GM19239 (cell line): Measurements from ENCODE around the gene PLXNA1.

Experiments
- DNase-seq: peaks from one replicate; pipeline ENCODE4 v3.0.0; 2011; ENCODE audit warnings: low spot score; ENCODE audit not compliant: insufficient read length
- FAIRE-seq: peaks from 2 replicates; lab custom pipeline; 2011; peaks lifted over from hg19 to GRCh38; lab: Jason Lieb, UNC

PLXNA1 gene

DNA sequence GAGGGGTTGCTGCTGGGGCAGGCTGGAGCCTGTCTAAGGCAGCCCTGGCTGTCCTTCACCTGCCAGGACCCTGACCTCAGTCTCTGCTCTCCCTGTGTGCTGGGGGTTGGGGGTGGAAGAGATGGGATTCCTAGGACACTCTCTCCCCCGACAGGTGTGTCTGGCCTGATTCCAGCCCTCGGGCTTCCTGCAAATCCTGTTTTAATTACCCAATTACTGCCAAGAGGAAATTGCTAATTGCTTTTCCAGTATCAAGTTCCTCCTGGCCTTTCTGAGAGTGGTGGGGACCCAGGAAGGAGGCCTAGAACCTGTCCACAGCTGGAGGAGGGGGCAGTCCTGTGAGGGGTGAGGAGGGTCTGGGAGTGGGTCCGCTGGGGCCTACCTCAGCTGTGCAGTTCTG is 15.8 kb downstream of the PLXNA1 start:
- DNase-seq (no peak), FAIRE-seq (no peak)

DNA sequence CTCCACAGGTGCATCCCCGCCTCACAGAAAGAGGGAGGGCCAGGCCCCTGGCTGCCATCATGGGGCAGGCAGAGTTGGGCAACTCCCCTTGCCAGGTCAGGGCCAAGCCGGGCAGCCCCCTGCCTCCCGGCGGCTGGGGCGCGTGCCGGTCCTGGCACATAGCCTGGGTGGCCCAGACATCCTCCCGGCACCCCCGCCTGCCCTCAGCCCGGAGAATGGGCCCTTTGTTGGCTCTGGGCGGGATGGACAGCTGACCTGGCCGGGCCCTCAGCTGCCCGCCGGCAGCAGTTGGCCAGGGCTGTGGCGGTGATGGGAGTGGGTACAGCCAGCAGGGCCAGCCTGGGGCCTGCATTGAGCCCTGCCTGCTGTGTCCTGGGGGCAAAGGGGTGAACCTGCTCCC is 16.5 kb downstream of the PLXNA1 start:
- FAIRE-seq (no peak), DNase-seq (no peak)

DNA sequence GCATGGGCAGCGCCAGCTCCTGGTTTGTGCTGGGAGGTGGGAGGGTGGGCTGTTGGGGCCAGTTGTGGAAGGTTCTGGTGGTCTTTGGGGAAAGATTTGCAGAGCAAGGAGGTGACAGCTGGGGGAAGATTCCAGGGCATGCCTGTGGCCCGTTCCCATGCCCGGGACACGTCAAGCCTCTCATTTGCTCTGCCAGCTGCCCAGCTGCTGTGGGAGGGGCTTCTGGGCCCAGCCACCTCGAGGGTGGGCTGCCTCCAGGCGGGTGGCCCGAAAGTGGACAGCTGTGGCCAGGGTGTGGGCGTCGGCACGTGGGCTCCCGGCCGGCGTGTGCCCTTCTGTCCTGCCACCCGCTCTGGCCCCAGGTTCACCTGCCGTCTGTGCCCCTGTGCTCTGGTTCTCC is 17.2 kb downstream of the PLXNA1 start:
- DNase-seq, result no peak
- FAIRE-seq, result no peak

DNA sequence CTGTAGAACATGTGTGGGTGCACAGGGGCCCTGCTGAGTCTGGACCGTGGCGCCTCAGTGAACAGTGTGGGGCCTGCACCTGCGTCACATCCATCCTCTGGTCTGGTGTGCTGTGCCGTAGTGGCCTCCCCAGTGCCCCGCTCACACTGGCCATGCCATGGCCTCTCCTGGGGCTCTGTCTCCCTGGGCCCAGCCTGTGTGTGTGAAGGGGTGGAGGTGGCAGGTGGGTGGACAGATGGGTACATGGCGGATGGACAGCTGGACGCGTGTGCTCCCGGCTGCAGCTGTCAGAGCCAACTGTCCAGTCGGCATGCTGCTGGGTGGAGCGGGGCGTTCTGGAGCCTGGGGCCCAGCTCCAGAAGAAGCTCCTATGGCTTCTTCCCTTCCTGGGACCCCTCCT is 17.8 kb downstream of the PLXNA1 start:
- DNase-seq (no peak), FAIRE-seq (no peak)

DNA sequence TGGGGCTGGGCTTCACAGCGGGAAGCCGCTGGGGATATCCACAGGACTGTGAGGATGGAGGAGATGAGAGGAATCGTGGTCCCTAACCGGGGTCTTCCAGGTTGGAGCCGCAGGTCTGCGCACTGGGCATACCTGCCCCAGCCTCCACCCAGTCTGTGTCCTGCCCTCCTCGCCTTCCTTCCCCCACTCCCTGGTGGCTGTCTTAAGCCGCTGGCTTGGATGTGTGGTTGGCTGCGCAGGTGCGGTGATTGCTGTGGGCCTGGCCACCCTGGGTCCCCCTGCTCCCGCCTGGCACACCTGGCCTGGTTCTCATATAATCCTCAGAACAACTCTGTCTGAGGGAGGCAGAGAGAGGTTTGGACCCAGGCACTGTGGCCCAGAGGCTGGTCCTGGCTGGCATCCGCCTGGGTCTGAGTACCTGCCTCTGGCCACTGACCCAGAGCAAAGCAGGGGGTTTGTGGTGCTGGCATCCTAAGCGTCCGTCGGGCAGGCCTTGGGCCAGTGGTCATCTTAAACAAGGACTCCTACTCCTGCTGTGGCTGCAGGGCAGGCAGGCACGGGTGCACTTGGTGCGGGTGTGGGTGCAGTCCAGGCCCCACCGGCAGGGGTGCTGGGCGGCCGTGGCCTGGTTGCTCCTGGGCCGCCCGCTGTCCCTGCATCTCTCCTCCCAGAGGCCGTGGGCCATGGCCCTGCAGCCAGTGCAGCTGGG is 18.7 kb downstream of the PLXNA1 start:
- no peak for DNase-seq
- FAIRE-seq, result no peak

DNA sequence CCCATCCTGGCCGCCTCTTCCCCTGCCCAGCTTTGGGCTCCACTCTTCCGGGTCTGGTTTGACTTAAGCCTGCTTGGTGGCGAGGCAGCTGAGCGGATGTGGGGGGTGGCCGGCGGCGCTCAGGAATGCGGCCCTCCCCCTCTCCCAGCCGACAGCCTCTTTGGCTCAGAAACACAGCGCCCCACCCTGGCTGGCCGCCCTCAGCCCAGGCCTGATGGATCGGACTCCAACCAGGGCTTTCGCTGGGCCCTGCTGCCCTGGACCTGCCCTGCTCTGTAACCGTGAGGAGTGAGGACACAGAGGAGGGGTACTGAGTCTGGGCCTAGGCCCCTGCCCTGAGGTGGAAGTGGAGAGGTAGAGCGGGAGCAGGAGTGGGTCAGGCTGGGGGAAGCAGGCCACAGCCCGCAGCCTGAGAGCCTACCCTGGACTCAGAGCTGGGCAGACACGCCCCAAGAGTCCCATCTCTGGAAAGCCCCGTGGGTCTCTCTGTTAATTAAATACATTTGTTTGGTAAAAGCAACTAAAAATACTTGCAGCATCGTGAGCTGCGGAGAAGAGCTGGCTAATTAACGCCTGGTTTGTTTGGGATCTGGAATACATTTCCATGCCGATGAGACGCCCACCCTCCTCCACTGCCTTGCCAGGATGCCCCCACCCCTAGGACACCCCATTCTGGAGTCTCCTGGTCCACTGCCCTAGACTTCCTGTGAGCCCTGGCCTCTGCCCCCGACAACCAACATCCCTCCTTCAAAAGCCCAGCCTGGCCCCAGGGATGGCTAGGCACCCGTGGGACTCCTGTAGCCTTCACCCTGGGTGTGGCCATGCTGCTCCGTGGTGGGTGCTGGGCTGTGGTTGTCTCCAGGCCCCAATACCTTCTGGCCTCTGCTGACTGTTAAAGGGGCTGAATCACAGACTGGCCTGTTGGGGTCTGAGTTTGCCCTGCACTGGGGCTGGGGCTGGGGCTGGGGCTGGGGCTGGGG is 19.6 kb downstream of the PLXNA1 start:
- no peak for DNase-seq
- no peak for FAIRE-seq

DNA sequence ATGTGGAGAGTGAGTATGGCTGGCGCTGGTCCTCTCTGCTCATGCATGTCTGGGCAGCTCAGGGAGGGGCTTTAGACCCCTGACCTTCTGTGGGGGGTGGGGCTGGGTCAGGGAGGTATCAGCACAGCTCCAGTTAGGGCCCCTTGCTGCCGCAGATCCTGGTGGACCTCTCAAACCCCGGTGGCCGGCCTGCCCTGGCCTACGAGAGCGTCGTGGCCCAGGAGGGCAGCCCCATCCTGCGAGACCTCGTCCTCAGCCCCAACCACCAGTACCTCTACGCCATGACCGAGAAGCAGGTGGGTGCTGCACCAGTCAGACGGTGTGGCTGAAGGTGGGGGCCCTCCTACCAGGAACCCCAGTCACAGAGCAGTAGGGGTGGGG is 20.2 kb downstream of the PLXNA1 start:
- FAIRE-seq, result no peak
- DNase-seq, result no peak

DNA sequence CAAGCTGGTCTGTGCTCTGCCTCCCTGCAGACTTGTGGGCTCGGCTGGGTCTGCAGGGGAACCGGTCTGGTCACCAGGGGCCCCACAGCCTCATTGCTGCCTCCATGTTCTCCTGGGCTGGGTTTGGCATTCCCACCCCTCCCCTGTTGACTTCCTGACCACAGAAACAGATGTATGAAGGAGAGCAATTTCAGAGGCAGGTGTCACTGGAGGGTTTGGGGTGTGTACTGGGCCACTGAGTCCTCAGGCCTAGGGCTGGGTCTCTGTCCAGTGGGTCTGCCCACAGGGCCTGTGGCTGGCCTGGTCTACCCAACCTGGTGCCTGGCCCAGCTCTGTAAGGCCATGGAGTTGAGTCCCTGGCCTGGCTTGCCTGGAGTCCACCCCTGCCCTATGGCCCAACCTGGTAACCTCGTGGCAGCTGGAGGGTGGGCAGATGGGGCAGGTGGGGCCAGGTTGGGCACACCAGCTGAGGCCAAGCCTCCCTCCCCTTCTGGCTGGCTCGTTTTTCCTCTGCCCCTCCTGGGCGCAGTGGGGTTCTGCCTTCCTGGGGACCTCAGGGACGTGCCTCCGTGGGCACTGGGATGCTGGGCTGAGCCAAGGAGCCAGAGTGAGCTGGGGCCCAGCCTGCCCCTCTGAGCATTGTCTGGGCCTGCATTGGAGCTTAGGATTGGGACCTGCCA is 20.8 kb downstream of the PLXNA1 start:
- DNase-seq, result no peak
- FAIRE-seq, result no peak

DNA sequence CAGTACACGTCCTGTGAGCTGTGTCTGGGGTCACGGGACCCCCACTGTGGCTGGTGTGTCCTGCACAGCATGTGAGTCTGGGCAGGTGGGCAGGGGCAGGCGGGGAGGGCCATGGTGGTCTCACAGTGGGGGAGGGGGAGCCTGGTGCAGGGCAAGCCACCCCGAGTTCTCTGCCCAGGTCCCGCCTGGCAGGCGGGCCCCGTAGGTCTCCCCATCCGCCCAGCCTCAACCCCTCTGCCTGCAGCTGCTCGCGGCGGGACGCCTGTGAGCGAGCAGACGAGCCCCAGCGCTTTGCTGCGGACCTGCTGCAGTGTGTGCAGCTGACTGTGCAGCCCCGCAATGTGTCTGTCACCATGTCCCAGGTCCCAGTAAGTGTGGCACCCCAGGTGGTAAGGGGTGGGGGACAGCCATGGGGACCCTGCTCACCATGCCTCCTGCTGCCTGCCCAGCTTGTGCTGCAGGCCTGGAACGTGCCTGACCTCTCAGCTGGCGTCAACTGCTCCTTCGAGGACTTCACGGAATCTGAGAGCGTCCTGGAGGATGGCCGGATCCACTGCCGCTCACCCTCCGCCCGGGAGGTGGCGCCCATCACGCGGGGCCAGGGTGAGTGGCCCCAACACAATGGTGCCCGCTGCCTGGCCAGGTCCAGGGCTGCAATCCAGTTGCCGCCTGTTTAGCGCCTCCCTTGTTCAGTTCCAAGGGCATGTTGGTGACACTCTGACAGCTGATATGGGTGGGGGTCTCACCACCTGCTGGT is 21.9 kb downstream of the PLXNA1 start:
- no peak for FAIRE-seq

DNA sequence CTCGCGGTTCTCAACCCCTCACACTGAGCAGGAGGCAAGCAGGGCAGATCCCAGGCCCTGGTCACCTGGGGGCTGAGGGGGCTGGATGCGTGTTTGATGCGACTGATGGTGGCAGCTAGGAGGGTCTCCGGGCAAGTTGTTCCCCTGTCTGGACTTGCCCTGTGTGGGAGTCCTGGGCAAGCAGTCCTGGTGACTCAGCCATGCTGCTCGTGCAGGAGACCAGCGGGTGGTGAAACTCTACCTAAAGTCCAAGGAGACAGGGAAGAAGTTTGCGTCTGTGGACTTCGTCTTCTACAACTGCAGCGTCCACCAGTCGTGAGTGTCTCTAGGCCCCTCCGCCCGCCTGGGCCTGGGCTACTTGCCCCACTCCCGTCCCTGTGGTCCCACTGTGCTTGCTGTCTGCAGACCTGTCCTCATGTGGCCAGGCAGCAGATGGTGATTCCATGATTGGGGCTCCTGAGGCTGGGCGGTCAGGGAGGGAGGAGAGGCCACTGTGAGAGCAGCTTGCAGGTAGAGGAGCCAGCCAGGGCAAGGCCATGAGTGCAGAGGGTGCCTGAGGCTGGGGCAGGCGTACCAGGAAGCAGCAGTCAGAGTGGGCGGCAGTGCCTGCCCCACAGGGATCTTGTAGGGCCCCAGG is 23.1 kb downstream of the PLXNA1 start:
- DNase-seq (no peak), FAIRE-seq (no peak)

More for the DNA sequence above, 21.9 kb downstream of the PLXNA1 start:
- DNase-seq, result no peak

DNA sequence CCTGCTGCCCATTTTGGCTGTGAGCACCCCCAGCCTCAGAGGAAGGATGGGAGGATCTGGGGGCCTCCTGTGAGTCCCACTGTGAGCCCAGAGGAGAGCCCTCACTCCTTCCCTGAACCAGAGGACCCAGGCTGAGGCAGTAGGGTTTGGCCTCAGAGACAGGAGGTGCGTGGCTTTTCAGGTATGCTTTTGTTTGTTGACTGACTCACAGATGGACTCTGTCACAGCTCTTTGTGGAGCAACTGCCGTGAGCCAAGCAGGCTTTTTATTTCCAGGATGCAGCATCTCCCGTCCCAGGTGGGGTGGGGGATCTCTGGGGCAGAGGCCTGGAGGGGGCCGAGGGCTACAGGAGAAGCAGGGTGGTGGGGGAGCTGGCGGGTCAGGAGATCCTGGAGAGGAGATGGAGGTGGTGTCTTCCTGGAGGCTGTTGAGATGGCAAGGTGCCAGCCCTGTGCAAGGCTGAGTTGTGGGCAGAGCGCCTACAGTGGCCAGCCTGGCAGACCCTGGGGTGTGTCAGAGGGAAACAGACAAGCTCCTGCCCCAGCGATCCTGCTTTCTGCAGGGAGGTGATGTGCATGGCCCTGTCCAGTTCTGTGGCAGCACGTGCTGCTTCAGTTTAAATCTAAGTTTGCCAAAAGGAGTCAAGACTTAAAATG is 24.0 kb downstream of the PLXNA1 start:
- no peak for DNase-seq
- FAIRE-seq, result no peak

DNA sequence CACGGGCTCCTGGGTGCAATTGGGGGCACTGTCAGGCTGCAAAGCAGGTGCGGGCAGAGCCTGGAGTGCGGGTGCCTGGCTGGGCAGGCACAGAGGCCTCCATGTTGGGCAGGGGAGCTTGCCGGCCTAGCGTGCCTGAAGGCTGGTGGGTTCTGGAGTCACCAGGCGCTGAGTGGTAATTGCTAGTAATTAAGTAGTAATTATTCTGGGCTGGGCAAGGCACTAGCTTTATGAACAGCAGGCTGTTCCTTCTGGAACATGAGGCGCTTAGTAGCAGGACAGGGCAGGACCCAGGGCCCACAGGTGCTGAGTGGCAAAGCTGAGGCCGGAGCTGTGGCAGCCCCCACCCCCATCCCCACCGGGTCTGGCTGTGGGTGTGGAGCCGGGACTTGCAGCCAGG is 25.3 kb downstream of the PLXNA1 start:
- DNase-seq (no peak), FAIRE-seq (no peak)

DNA sequence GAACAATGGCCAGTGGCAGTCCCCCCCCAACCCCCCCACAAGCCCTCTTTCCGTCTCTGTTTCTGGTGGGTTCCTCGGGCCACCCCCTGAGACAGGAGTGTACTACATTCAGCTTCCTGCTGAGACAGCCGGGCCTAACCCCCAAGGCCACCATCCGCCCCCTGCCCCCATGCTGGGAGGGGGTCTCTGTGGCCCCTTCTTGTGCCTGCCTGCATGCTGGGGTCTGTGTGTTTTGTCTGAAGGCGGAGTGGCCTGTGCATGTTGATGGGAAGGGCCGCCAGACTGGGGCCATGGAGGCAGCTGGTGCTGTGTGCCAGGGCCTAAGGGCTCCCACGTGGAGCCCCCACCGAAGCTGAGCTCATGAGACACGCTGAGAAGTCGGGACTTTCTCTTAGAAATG is 26.6 kb downstream of the PLXNA1 start:
- DNase-seq, result no peak
- no peak for FAIRE-seq

DNA sequence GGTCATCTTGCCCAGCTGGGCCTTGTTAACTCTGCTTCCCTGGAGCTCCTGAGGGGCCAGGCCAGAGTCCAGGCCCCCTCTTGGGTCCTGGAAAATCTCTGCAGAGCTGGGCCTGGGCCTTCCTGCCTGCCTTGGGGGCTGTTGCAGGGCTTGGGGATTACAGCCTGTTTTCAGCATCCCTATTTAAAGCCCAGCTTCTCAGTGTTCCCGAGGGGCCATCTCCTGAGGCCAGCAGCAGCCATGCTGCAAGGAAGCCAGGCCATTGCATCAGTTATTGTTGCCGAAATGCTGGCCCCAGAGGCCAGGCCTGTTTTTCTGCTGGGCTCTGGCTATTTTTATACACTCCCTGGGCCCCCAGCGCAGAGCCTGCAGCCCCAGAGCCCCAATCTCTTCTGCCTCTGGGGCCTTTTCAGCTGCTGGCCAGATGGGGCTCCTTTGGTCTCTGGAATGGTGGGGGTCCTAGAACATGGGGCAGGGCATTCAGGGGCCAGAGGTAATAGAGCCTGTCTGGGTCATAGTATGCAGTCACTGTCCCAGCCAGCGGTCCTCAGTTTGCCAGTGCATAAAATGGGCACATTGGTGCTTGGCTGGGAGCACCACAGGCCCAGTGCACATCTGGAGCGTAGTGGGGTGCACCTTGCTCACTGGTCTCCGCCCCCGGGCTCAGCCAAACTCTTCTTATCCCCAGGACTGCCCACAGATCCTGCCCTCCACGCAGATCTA is 28.5 kb downstream of the PLXNA1 start:
- FAIRE-seq, result no peak
- no peak for DNase-seq

DNA sequence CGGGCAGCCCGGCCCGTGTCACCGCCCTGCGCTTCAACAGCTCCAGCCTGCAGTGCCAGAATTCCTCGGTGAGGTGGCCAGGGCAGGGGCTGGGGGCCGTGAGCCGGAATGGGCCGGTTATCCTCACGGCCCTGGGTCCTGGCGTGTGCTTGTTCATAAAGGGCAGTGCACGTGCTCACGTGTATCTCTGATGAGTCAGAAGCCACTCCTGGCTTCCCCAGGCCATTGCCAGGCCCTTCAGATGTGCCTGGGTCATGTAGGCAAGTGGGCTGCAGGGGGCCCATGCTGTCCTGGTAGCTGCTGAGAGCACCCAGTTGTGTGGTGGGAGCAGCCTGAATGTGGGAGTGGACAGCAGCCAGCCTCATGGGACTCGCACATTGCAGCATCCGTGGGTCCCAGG is 29.2 kb downstream of the PLXNA1 start:
- no peak for FAIRE-seq

DNA sequence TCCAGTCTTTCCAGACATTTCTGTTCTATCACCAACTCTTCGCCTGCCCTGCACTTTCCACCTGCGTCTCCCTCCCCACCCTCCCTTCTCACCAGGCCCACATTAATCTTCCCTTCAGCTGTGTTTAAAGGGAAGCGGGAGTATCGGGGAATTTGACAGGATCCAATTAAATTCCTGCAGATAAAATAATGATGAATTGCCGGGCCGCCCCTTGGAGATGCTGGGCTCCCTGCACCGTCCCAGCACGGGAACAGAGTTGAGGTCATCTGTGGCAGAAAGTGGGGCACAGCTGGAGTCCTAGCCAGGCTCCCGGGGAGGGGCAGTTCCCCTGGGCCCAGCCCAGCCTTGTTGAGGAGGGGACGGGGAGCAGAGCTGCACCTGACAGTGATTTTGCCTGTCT is 30.3 kb downstream of the PLXNA1 start:
- FAIRE-seq, result no peak
- DNase-seq, result no peak

More for the DNA sequence above, 29.2 kb downstream of the PLXNA1 start:
- DNase-seq, result no peak

DNA sequence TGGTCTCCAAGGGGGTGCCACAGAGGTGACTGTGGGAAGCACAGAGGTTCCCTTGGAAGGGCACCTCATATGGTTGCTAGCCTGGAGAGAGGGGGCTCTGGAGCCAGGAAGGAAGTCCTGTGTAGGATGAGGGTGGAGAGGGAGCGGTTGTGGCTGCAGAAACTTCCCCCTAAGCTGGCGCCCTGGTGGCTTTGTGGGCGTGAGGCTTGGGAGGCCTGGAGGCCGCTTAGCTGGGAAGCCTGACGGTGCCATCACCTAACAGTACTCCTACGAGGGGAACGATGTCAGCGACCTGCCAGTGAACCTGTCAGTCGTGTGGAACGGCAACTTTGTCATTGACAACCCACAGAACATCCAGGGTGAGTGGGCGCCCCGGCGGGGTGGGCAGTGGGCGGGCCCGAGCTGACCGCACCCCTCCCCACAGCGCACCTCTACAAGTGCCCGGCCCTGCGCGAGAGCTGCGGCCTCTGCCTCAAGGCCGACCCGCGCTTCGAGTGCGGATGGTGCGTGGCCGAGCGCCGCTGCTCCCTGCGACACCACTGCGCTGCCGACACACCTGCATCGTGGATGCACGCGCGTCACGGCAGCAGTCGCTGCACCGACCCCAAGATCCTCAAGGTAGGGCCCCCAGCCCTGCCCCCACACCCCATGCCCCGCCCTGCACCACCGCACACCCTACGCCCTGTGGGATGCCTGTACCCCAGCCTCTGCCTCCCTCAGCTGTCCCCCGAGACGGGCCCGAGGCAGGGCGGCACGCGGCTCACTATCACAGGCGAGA is 31.0 kb downstream of the PLXNA1 start:
- no peak for DNase-seq
- no peak for FAIRE-seq
